CD4-positive, alpha-beta T cell treated with Interleukin-12 subunit alpha and Interleukin-12 subunit beta, for 1 hour (primary cell): ENCODE data around the gene CD300LG.
"Not testable (repeated sequence)": the region's sequence is repeated elsewhere in the genome, so short reads cannot be mapped to it uniquely, and the experiment has no call there.

Experiments used
- DNase-seq: peaks from one replicate; pipeline ENCODE4 v3.0.0-alpha.2; 2020

The CD300LG gene

GRCh38 chr17:43846963-43847371 is at the start of gene CD300LG:
CD300LG (plus strand) TSS chr17:43847176; CDS start chr17:43847217, 41 bp downstream.
- DNase-seq, result no peak

DNA sequence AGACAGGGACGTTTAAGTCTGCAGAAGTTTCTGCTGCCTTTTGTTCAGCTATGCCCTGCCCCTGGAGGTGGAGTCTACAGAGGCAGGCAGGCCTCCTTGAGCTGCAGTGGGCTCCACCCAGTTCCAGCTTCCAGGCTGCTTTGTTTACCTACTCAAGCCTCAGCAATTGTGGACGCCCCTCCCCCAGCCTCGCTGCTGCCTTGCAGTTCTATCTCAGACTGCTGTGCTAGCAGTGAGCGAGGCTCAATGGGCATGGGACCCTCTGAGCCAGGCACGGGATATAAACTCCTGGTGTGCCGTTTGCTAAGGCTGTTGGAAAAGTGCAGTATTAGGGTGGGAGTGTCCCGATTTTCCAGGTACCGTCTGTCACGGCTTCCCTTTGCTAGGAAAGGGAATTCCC is 49.0 kb upstream of the CD300LG start:
- not testable (repeated sequence) for DNase-seq

- DNase-seq, result no peak
Measured at GRCh38 chr17:43799047-43799446, 47.9 kb upstream of the CD300LG start.

- no peak for DNase-seq
Measured at GRCh38 chr17:43800736-43801135, 46.2 kb upstream of the CD300LG start.

- DNase-seq, result no peak
Measured at GRCh38 chr17:43801844-43802243, 45.1 kb upstream of the CD300LG start.

GRCh38 chr17:43803758-43804157 is 43.2 kb upstream of the CD300LG start:
- no peak for DNase-seq

DNA sequence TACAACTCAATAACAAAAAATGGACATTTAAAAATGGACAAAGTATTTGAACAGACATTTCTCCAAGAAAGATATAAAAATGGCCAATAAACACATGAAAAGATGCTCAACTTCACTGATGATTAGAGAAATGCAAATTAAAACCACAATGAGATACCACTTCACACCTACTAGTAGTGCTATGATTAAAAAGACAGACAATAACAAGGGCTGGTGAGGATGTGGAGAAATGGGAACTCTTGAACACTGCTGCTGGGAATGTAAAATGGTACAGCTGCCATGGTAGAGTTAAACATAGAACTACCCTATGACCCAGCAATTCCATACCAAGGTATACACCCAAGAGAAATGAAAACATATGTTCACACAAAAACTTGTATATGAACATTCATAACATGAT is 41.9 kb upstream of the CD300LG start:
- DNase-seq, result no peak

DNA sequence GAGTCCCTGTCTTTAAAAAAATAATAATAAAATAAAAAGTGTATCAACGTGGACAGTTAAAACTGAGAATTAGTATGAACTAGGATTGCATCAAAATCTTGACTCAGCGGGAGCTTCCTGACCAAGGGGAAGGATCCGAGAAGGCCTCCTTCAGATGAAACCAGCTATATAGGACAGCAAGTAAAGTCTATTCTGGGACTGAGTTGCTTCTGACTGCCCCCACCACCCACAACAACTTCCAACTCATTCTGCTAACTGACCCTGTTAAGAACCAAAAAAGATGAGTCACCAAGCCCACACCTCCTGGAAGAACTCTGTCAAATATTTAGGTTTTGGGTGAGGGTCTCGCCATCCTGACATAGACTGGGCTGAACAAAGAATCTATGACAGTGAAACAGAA is 38.9 kb upstream of the CD300LG start:
- no peak for DNase-seq

DNA sequence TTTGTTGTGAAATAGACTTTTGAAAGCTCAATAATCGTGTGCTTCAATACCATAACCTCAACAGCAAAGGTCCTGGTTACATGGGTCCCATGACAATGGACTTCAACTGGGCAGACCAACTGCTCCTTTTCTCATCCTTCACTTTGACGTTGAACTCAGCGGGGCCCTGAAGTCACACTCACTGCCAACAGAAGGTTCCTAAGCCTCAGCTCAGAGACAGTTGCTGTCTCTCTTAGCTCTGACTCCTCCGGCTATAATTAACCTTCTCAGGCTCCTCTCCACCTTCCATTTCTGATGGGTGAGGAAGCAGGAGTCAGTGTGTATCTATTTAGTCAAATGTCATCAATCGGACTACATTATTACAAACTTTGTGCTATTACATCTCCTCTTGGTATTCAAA is 37.9 kb upstream of the CD300LG start:
- no peak for DNase-seq

- no peak for DNase-seq
Measured at GRCh38 chr17:43810226-43810715, 36.7 kb upstream of the CD300LG start.

DNA sequence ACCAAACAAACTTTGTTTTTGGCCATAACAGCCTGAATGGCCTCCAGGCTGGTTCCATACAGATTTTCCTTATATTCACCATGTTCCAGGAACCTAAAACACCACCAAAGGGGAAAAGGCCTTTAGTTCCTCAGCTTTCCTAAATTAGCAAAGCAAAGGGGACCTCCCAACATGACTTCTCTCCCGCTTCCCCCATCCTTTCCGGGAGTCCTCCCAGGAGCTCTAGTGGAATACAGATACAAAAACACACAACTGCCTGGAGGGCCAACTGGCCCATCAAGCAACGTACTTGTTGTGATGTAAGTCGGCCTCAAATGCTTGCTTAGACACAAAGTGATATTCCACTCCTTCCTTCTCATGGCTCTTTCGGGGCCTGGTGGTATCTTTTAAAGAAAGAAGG is 36.2 kb upstream of the CD300LG start:
- DNase-seq, result no peak

GRCh38 chr17:43812396-43813265 is 34.3 kb upstream of the CD300LG start:
- DNase-seq, result no peak

DNA sequence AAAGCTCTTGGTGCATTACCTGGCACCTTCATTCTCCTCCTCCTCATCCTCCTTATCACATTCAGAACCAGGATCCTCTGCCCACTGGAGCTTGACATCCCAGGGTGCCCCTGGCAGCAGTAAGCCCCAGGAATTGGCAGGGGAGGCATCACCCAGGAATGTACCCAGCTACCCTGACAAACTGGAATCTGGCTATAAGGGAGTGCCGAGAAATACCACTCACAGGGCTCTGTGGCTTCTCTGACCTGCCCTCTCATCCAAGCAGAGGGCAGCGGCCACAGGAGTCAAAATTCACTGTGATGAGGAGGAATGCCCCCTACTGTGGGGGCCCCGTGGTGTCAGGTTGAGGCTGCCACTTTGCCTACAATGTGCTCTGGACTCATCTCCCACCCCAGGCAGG is 33.6 kb upstream of the CD300LG start:
- no peak for DNase-seq

- no peak for DNase-seq
Measured at GRCh38 chr17:43814026-43814425, 33.0 kb upstream of the CD300LG start.

GRCh38 chr17:43814714-43815113 is 32.3 kb upstream of the CD300LG start:
- no peak for DNase-seq

DNA sequence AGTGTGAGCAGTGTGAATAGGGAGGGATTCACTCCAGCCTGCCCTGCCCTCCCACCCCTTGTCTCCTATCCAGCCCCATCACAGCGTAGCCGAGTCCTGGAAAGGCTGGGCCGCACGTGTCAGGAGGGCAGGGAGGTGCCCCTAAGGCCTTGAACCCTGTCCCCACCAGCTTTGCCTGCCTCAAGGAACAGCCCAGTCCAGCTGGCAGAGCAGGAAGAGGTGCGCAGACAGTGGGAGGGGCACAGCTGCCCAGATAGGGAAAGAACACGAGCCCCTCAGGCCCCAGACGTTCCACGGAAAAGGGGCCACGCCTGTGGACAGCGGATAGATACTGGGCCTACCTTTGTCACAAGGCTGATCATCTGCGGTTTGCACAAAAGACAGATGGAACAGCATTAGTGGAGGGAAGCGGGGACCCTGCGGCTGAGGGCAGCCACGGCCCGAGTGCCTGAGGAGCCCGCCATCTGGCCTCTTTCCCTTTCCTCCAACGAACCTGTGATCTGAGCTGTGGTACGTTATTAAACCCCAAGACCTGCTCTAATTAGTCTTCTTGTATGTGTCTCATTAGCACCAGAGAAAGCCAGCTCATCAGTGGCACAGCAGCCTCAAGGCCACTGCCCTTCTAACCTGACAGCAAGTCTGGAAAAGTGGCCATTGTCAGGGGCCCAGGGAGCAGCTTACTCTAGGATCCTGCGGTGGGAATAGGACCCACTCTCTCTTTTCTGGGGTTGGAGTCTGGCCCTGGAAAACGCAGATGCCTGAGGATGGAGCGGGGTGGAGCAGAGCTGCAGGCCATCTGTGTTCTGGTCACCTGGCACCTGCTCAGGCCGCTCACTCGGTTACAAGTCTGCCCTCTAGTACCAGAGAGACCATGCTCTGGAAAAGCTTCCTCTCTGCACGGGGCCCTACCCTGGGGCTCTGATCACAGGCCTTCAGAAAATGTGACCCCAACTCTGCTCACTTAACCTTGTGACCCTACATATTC is 30.3 kb upstream of the CD300LG start:
- DNase-seq, result no peak

GRCh38 chr17:43817826-43818225 is 29.1 kb upstream of the CD300LG start:
- no peak for DNase-seq

- DNase-seq, result no peak
Measured at GRCh38 chr17:43818966-43819365, 28.0 kb upstream of the CD300LG start.

DNA sequence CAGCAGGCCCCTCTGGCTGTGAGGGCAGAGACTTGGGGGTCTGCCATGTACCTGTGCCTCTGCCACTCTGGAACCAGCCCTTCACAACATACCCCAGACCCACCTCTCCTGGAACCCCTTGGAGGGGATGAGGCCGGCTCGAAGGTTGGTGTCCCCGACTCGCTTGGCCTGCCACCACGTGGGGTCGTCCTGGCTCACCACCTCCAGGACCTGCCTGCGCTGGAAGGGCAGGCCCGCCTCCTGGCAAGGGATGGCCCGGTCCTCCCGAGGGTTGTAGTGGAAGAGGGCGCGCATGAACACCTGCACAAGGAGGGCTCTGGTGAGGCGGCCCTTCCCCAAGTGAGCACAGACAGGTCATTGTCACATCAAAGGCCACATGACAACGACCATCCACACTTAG is 26.2 kb upstream of the CD300LG start:
- DNase-seq, result no peak

- DNase-seq, result no peak
Measured at GRCh38 chr17:43822570-43823190, 24.3 kb upstream of the CD300LG start.

DNA sequence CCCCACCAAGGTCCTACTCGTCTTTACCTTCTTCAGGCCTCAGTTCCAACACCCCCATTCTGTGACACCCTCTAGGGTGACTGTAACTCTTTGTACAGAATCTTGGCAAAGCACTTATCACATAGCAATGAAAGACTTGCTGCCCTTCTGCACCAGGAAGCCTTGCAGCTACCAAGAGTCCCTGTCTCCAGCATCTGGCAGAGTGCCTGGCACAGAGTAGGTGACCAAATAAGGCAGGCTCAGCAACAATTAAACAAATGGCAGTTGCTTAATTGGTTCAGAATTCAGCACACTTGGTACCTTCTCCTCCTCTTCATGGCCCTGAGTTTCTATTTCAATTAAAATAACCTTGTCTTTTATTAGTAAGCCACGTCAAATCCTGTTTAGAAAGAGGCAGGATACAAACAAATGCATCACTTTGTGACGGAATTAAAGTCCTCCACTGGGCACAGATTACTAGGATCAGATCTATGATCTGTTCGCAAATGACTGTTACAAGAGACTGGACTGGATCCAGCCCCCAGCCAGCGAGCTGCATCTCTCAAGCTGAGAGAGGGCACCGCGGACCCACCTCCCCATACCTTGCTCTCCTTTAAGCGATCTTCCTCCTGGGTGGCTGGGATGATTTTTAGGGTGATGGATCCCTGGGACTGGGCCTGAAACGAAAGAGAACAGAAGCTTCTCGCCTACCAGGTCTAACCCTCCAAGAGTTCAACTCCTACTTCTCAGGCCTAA is 23.5 kb upstream of the CD300LG start:
- no peak for DNase-seq

DNA sequence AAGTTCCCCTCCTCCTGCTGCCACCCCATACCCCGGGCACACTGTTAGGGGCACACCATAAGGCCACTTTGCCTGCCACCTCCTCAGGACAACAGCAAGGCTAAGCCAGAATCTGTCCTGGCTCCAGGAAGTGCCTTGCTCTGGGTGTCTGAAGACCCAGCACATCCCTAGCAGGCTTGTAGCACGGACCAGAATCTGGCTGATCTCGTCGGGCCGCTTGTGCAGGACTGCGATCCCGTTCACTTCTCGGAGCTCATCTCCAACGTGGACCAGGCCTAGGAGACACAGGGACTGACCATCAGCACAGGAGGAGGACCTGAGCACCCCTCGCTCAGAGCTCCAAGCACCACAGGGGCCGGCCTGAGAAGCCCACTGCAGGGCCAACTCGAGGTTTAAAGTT is 21.4 kb upstream of the CD300LG start:
- DNase-seq, result no peak
